KOPT-K1 (cell line): Measurements from ENCODE around the gene ANXA9.
A peak's percentile ranks its signal among the peaks of the same experiment; 100 is the strongest.

Experiments used
- H3K27ac ChIP-seq: fragments of 200-600 bp; sonication (generic); 2 replicates; pipeline ENCODE4 v1.5.1; 2016; ENCODE audit warnings: antibody characterized with exemption, mild to moderate bottlenecking, low read depth, low read length; ENCODE audit not compliant: poor library complexity, severe bottlenecking
- H3K36me3 ChIP-seq: fragments of 200-600 bp; sonication (generic); 2 replicates; pipeline ENCODE4 v1.5.1; 2017; ENCODE audit warnings: antibody characterized with exemption, mild to moderate bottlenecking, low read length, moderate library complexity; ENCODE audit not compliant: insufficient read depth
- H3K9me3 ChIP-seq: fragments of 200-600 bp; sonication (generic); 2 replicates; pipeline ENCODE4 v1.5.1; 2017; ENCODE audit warnings: antibody characterized with exemption, low read length, mild to moderate bottlenecking; ENCODE audit not compliant: insufficient read depth, poor library complexity, severe bottlenecking

ANXA9 gene

GRCh38 chr1:151006327-151007052, 24.4 kb downstream of the ANXA9 start, which contains the start of gene MINDY1:
TSS of gene MINDY1 (minus strand) at chr1:151006902. CDS start at chr1:151002617, 4,285 bp downstream.
- no peaks in the 10 kb centered on the region for H3K9me3 ChIP-seq

GRCh38 chr1:151007853-151008243, 25.8 kb downstream of the ANXA9 start:
- Histone ChIP-seq H3K9me3 (no peaks in the 10 kb centered on the region), H3K27ac (peak overlapping the region; percentile 74), H3K36me3 (0 out of 2 replicates have a peak, but pooled peaks cover 3% of the 10 kb centered on the region)

More at GRCh38 chr1:151006327-151007052, 24.4 kb downstream of the ANXA9 start, which contains the start of gene MINDY1:
- peak within 1 kb of the TSS; percentile 74 for H3K27ac ChIP-seq
- H3K36me3 ChIP-seq = no peaks in the 10 kb centered on the region

- H3K36me3 ChIP-seq = 0 out of 2 replicates have a peak, but pooled peaks cover 3% of the 10 kb centered on the region
- peak within 1 kb of the TSS; percentile 74 for H3K27ac ChIP-seq
- no peaks in the 10 kb centered on the region for H3K9me3 ChIP-seq
These were observed 26.4 kb downstream of the ANXA9 start, which contains the start of gene PRUNE1 for GRCh38 chr1:151008244-151009205. TSS of gene PRUNE1 (plus strand) at chr1:151008449. CDS start at chr1:151008633, 184 bp downstream.

- H3K27ac ChIP-seq = peak overlapping the region; percentile 74
- H3K9me3 ChIP-seq = no peaks in the 10 kb centered on the region
- 0 out of 2 replicates have a peak, but pooled peaks cover 3% of the 10 kb centered on the region for H3K36me3 ChIP-seq
These were observed 27.1 kb downstream of the ANXA9 start for GRCh38 chr1:151009206-151009587.

- H3K9me3 ChIP-seq = no peaks in the 10 kb centered on the region
- no peak overlapping the region for H3K27ac ChIP-seq
- 0 out of 2 replicates have a peak, but pooled peaks cover 3% of the 10 kb centered on the region for H3K36me3 ChIP-seq
These were observed 27.7 kb downstream of the ANXA9 start for GRCh38 chr1:151009674-151010345.

GRCh38 chr1:151010346-151010726, 28.2 kb downstream of the ANXA9 start:
- Histone ChIP-seq H3K9me3 (no peaks in the 10 kb centered on the region), H3K27ac (no peak overlapping the region), H3K36me3 (0 out of 2 replicates have a peak, but pooled peaks cover 3% of the 10 kb centered on the region)

- Histone ChIP-seq H3K27ac (peak overlapping the region; percentile 11), H3K36me3 (0 out of 2 replicates have a peak, but pooled peaks cover 3% of the 10 kb centered on the region), H3K9me3 (no peaks in the 10 kb centered on the region)
These were observed 29.2 kb downstream of the ANXA9 start for GRCh38 chr1:151011154-151011850.

GRCh38 chr1:151012684-151013471, 30.8 kb downstream of the ANXA9 start:
- no peaks in the 10 kb centered on the region for H3K9me3 ChIP-seq
- no peak overlapping the region for H3K27ac ChIP-seq
- H3K36me3 ChIP-seq = peaks cover 3% of the 10 kb centered on the region; the same call in 1 of the 2 replicates

- no peaks in the 10 kb centered on the region for H3K9me3 ChIP-seq
- H3K27ac ChIP-seq = no peak overlapping the region
- peaks cover 10% of the 10 kb centered on the region; the same call in 1 of the 2 replicates for H3K36me3 ChIP-seq
These were observed 31.4 kb downstream of the ANXA9 start for GRCh38 chr1:151013518-151013917.

- Histone ChIP-seq H3K27ac (no peak overlapping the region), H3K36me3 (peaks cover 50% of the 10 kb centered on the region), H3K9me3 (no peaks in the 10 kb centered on the region)
These were observed 42.6 kb downstream of the ANXA9 start for GRCh38 chr1:151024540-151025146.

- no peaks in the 10 kb centered on the region for H3K9me3 ChIP-seq
- no peak overlapping the region for H3K27ac ChIP-seq
- peaks cover 68% of the 10 kb centered on the region for H3K36me3 ChIP-seq
These were observed 44.4 kb downstream of the ANXA9 start for GRCh38 chr1:151026460-151026859.

GRCh38 chr1:151032164-151032563, 50.1 kb downstream of the ANXA9 start:
- Histone ChIP-seq H3K27ac (no peak overlapping the region), H3K9me3 (no peaks in the 10 kb centered on the region), H3K36me3 (peaks cover 63% of the 10 kb centered on the region)

- H3K9me3 ChIP-seq = no peaks in the 10 kb centered on the region
- peaks cover 34% of the 10 kb centered on the region for H3K36me3 ChIP-seq
- H3K27ac ChIP-seq = no peak overlapping the region
These were observed 53.1 kb downstream of the ANXA9 start for GRCh38 chr1:151035167-151035566.
